Ramos (cell line): ENCODE measurements around the gene TENT4B.
"Not testable (repeated sequence)": the region's sequence is repeated elsewhere in the genome, so short reads cannot be mapped to it uniquely, and the experiment has no call there.

ENCODE experiments used
- in situ Hi-C: fragments of 300-500 bp; cut with MboI; formaldehyde crosslinking; loops from one replicate; pipeline ENCODE4 v1.14.3; 2022; ENCODE audit warnings: low sequenced_read_pairs; ENCODE audit not compliant: unreplicated experiment

Gene TENT4B

GRCh38 chr16:50152807-50153595 lies at the start of gene TENT4B:
TENT4B (plus strand) TSS chr16:50153306; CDS start chr16:50153622, 316 bp downstream.
- in situ Hi-C loops, result no loop called here

GRCh38 chr16:50103764-50104163 lies 49.3 kb upstream of the TENT4B start:
- in situ Hi-C loops, result no loop called here

GRCh38 chr16:50114357-50115129 lies 38.6 kb upstream of the TENT4B start:
- in situ Hi-C loops, result no loop called here

GRCh38 chr16:50120711-50121110 lies 32.4 kb upstream of the TENT4B start:
- in situ Hi-C loops, result no loop called here

GRCh38 chr16:50121278-50121677 lies 31.8 kb upstream of the TENT4B start:
- in situ Hi-C loops, result no loop called here

- in situ Hi-C loops, result no loop called here
Observed at GRCh38 chr16:50121721-50122445, 31.2 kb upstream of the TENT4B start.

- in situ Hi-C loops, result no loop called here
Observed at GRCh38 chr16:50123417-50123816, 29.7 kb upstream of the TENT4B start.

GRCh38 chr16:50124769-50125168 lies 28.3 kb upstream of the TENT4B start:
- in situ Hi-C loops, result no loop called here

GRCh38 chr16:50126183-50126582 lies 26.9 kb upstream of the TENT4B start:
- in situ Hi-C loops, result no loop called here

GRCh38 chr16:50132571-50132970 lies 20.5 kb upstream of the TENT4B start:
- in situ Hi-C loops, result not testable (repeated sequence)

- in situ Hi-C loops, result no loop called here
Observed at GRCh38 chr16:50133214-50133613, 19.9 kb upstream of the TENT4B start.

GRCh38 chr16:50136399-50136798 lies 16.7 kb upstream of the TENT4B start:
- in situ Hi-C loops, result no loop called here

- in situ Hi-C loops, result no loop called here
Observed at GRCh38 chr16:50137268-50137667, 15.8 kb upstream of the TENT4B start.

- in situ Hi-C loops, result no loop called here
Observed at GRCh38 chr16:50139580-50139979, 13.5 kb upstream of the TENT4B start.

- in situ Hi-C loops, result no loop called here
Observed at GRCh38 chr16:50144211-50144610, 8.9 kb upstream of the TENT4B start.

GRCh38 chr16:50146479-50147435 lies 6.3 kb upstream of the TENT4B start:
- in situ Hi-C loops, result no loop called here

GRCh38 chr16:50151322-50151721 lies 1.8 kb upstream of the TENT4B start:
- in situ Hi-C loops, result no loop called here

- in situ Hi-C loops, result no loop called here
Observed at GRCh38 chr16:50151756-50152155, 1.4 kb upstream of the TENT4B start.

- in situ Hi-C loops, result no loop called here
Observed at GRCh38 chr16:50152351-50152806, 727 bp upstream of the TENT4B start.
